ENCODE data around the gene VPS41. TPM values are rescaled to one million over a fixed set of nuclear protein-coding genes. Genes with fewer than 3 reads are reported as not detected.
A peak's percentile ranks its signal among the peaks of the same experiment; 100 is the strongest.
"Not testable (repeated sequence)": the region's sequence is repeated elsewhere in the genome, so short reads cannot be mapped to it uniquely, and the experiment has no call there.

VPS41 gene
- total and polyA plus RNA-seq, 10 donors, result 11.2 to 97.4 (median 66.2) TPM

GRCh38 chr7:38951213-38951612, 42.2 kb upstream of the VPS41 start:
- WGBS, 5 donors, result 84 to 93% (median 88%) methylated on average over 6 of the region's 6 CpGs

DNA sequence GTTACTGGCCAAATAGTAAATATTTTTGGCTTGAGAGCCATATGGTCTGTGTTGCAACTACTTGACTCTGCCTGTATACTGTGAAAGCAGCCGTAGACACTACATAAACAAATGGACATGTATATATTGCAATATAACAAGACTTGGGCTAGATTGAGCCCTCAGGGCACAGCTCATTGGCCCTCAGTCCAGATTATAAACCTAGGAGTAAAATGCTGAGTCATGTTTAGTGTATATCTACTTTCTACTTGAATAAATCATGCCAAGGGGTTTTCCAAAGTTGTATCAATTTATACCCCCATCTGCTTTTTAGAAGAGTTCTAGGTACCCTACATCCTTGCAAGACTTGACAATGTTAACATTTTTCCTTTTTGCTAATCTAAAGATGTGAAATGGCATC, 41.3 kb upstream of the VPS41 start:
- DNase-seq, result no peak
- Histone ChIP-seq H3K27me3 (replicated peaks in 1 of 7) (no peaks in the 10 kb centered on the region), H3K27ac (no peak overlapping the region), H3K9me3 (no peaks in the 10 kb centered on the region), H3K4me1 (no peaks in the 10 kb centered on the region), H3K4me3 (no peak overlapping the region), H3K36me3 (no peaks in the 10 kb centered on the region)
- TF ChIP-seq CTCF (IDR thresholded peaks at IDR 0.05 in 8 of 11, conservative IDR thresholded peaks at IDR 0.05 in 3 of 11) (no peak), POLR2AphosphoS5 (IDR thresholded peaks at IDR 0.05) (no peak), POLR2A (IDR thresholded peaks at IDR 0.05) (no peak)
- 63 to 77% (median 72%) methylated on average over 1 of the region's 1 CpG for WGBS, 5 donors
- intact Hi-C loops (cut with DNase I; ENCODE audit: low total_unique reads), result no loop called here

More at GRCh38 chr7:38951213-38951612, 42.2 kb upstream of the VPS41 start:
- no peaks in the 10 kb centered on the region for H3K9me3 ChIP-seq
- no peaks in the 10 kb centered on the region for H3K27me3 ChIP-seq (replicated peaks in 1 of 7)
- intact Hi-C loops (cut with DNase I; ENCODE audit: low total_unique reads), result no loop called here
- H3K36me3 ChIP-seq, result no peaks in the 10 kb centered on the region
- H3K27ac ChIP-seq, result no peak overlapping the region
- H3K4me3 ChIP-seq, result no peak overlapping the region
- no peaks in the 10 kb centered on the region for H3K4me1 ChIP-seq
- TF ChIP-seq POLR2A (IDR thresholded peaks at IDR 0.05) (no peak), POLR2AphosphoS5 (IDR thresholded peaks at IDR 0.05) (no peak), CTCF (IDR thresholded peaks at IDR 0.05 in 8 of 11, conservative IDR thresholded peaks at IDR 0.05 in 3 of 11) (no peak)
- no peak for DNase-seq

- intact Hi-C loops (cut with DNase I; ENCODE audit: low total_unique reads); DNase-seq; H3K4me1 ChIP-seq; H3K36me3 ChIP-seq; H3K27me3 ChIP-seq (replicated peaks in 1 of 7); H3K9me3 ChIP-seq; H3K27ac ChIP-seq; H3K4me3 ChIP-seq: not testable (repeated sequence)
- WGBS, 5 donors, result 87 to 98% (median 94%) methylated on average over 4 of the region's 4 CpGs
These were observed 38.5 kb upstream of the VPS41 start for GRCh38 chr7:38947541-38947940.

- no peaks in the 10 kb centered on the region for H3K9me3 ChIP-seq
- no peaks in the 10 kb centered on the region for H3K36me3 ChIP-seq
- intact Hi-C loops (cut with DNase I; ENCODE audit: low total_unique reads), result no loop called here
- H3K27me3 ChIP-seq (replicated peaks in 1 of 7), result no peaks in the 10 kb centered on the region
- no peak for TF ChIP-seq CTCF (IDR thresholded peaks at IDR 0.05 in 8 of 11, conservative IDR thresholded peaks at IDR 0.05 in 3 of 11)
- TF ChIP-seq POLR2AphosphoS5 (IDR thresholded peaks at IDR 0.05), result no peak
- no peak for TF ChIP-seq POLR2A (IDR thresholded peaks at IDR 0.05)
- 69 to 84% (median 82%) methylated on average over 4 of the region's 4 CpGs for WGBS, 5 donors
- no peak for DNase-seq
- peak overlapping the region in 1 of 8 donors; percentile 34 for H3K27ac ChIP-seq
- no peaks in the 10 kb centered on the region for H3K4me1 ChIP-seq
- H3K4me3 ChIP-seq, result no peak overlapping the region
These were observed 33.5 kb upstream of the VPS41 start for GRCh38 chr7:38942431-38943051.

DNA sequence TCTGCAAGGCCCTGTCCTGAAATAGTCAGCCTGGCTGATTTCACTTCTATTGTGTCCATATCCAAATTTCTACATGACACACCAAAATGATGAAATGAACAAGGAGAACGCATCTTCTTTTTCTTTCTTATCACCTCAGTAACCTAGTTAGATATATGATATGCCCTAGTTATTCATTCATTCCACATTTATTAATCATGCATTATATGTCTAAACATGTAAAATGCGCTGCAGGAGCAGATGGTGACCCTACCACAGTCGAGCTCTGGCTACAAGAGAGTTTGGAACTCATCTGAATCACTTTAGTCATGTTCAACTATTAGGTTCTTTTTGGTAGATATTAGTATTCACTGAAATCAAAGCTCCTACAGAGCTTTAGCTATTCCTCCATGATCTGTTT, 31.8 kb upstream of the VPS41 start:
- no peak overlapping the region for H3K4me3 ChIP-seq
- no peaks in the 10 kb centered on the region for H3K27me3 ChIP-seq (replicated peaks in 1 of 7)
- intact Hi-C loops (cut with DNase I; ENCODE audit: low total_unique reads), result no loop called here
- TF ChIP-seq POLR2AphosphoS5 (IDR thresholded peaks at IDR 0.05), result no peak
- TF ChIP-seq POLR2A (IDR thresholded peaks at IDR 0.05), result no peak
- no peak for TF ChIP-seq CTCF (IDR thresholded peaks at IDR 0.05 in 8 of 11, conservative IDR thresholded peaks at IDR 0.05 in 3 of 11)
- H3K36me3 ChIP-seq, result no peaks in the 10 kb centered on the region
- WGBS, 5 donors, result 83 to 91% (median 87%) methylated on average over 3 of the region's 3 CpGs
- no peak overlapping the region for H3K27ac ChIP-seq
- DNase-seq, result no peak
- H3K4me1 ChIP-seq, result no peaks in the 10 kb centered on the region
- no peaks in the 10 kb centered on the region for H3K9me3 ChIP-seq
